Stimulated activated CD8-positive, alpha-beta memory T cell treated with anti-CD3 and anti-CD28 coated beads, Interleukin-7, amount 100 ng/mL, for 48 hours (primary cell): ENCODE results near the gene FIGNL2.

Experiments used
- DNase-seq, 2 donors: peaks; one replicate each; pipeline ENCODE4 v3.0.0-alpha.2; 2020; ENCODE audit warnings: low read depth in 1 of 2; ENCODE audit errors: extremely low read depth in 1 of 2

The FIGNL2 gene

DNA sequence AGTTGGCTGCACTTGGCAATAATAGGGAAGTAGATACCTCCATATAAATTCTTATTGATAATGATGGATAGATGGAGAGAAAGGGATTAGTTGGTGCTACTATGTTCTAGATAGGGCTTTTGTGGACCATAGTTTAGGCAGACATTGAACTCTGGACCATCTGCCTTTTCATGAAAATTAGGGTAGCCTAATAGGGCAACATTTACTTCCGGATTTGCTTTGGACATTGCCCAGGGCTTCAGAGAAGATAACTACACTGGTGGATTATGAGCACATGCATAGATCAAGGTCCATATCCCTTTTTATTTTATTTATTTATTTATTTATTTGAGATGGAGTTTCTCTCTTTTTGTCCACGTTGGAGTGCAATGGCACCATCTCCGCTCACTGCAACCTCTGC, 70.5 kb downstream of the FIGNL2 start:
- no peak for DNase-seq

DNA sequence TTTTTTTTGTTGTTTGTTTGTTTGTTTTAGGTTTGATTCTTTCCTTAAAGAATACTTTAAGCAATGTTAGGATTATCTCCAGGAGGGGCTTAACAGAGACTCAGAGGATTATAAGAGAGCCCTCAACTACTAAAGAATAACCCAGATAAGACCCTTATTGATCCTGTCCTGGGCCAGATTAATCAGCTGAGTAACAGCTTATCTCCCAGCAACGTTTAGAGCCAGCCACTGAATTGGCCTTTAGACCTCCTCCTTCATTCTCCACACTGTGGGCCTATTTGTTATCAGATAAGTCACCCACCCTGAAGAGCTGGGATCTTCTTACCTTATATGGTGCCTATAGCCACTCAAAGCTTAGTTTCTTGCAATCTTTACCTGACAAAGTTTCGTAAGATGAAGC, 71.1 kb downstream of the FIGNL2 start:
- DNase-seq: no peak

DNA sequence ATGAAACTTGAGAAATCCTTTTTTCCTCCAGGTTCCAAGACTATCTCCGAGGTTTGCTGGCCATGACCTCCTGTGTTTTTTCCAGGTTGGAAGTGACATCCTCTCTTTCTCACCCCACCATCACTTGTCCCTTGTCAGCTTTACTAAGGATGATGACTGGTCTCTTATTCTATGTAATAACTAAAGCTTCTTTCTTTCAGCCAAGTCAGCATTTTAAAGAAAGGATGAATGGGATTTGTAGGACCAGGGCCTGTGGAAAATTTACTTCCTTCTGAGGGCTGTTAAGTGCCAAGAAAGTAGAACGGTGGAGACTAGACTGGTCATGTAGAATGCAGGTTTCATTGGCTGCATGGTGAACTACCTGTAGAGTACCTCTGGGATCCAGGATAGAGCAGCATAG, 73.6 kb downstream of the FIGNL2 start:
- DNase-seq: no peak

DNA sequence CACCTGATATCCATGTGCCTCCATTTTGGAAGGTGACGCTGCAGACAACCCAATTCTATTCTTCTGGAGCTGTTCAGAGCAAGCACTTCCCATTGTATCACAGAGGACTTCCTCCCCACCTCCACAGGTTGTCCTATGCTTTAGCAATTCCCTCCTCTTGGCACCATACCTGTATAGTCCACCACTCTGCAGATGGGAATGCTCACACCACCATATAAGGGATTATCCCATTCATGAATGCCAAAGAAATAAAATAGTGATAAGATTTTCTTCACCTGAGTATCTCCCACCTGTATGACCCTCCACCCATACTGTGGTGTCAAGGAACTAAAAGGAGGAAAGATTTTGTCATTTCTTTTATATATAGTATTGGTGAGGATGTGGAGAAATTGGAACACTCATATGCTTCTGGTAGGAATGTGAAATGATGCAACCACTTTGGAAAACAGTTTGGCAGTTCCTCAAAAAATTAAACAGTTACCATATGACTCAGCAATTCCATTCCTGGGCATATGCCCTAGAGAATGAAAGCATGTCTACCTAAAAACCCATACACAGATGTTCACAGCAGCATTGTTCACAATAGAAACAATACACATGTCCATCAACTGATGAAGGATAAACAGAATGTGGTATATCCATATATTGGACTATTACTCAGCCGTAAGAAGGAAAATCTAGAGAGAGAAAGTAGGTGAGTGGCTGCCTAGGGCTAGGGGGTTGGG, 75.2 kb downstream of the FIGNL2 start:
- no peak for DNase-seq

DNA sequence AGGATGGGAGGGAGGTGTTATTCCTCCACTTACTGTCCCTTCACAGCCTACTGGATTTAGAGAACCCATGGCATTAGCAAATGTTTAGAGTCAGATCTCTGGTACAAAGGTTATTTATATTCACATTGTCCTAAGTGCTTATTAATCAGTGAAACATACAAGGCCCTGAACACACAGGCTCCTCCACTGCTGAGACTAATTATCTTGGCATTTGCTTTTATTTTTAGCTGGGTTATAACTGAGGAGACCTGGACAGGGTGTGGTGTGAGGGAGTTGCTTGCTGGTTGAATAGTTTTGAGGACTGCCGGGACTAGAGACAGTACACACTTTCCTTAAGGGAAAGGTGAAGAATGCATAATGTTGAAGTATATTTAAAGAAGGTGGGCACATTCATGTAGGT, 77.5 kb downstream of the FIGNL2 start:
- no peak for DNase-seq
